Fibroblast of the aortic adventitia (primary cell): Measurements from ENCODE around the gene TNKS1BP1. TPM values are rescaled to one million over a fixed set of nuclear protein-coding genes. Genes with fewer than 3 reads are reported as not detected.

Experiments
- DNase-seq: peaks from one replicate; pipeline ENCODE4 v3.0.0-alpha.2; 2010; ENCODE audit warnings: low read depth
- H3K4me3 ChIP-seq: 2 replicates; pipeline ENCODE4 v1.5.1; 2011; ENCODE audit warnings: low read depth, mild to moderate bottlenecking, control low read depth, low read length, moderate library complexity
- total RNA-seq: library from RNA; depleted of rRNA; stranded (reverse); fragments of >200 nt; gene quantifications from 2 replicates; pipeline ENCODE4 v1.2.3, GENCODE V29; 2012; ENCODE audit warnings: low replicate concordance
- TF ChIP-seq, protein P1 (sequence below): IDR thresholded peaks from 2 replicates; pipeline ENCODE4 v1.5.1; 2011; ENCODE audit warnings: mild to moderate bottlenecking, low read length, control low read depth, inconsistent platforms; ENCODE audit not compliant: insufficient read depth

TNKS1BP1 gene
- total RNA-seq, 1 donor, result 70.0 TPM

DNA sequence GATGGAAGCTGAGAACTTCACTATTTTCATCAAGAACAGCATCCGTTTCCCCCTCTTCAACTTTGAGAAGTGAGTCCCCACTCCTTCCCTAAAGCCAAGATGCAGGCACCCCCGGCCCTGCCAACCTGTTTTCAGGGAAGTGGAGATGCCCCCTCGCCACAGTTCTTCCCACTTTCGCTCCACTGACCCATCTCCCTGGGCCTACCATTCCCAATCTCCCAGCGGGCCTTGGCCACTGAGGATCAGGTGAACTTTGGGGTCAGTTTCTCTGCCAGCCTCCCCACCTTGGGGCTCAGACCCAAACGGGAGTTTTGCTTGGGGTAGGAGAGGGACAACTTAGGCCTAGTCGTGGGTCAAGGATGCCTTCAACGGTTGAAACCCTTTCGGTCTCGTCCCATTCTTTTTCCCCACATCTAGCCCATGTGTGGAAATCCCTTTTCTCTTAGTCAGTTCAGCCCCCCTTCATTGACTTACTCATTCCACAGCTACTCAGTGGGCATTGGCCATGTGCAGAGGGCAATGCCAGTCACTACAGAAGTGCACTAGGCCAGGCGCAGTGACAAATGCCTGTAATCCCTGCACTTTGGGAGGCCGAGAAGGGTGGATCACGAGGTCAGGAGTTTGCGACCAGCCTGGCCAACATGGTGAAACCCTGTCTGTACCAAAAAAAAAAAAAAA, 24.0 kb upstream of the TNKS1BP1 start:
- TF ChIP-seq, protein P1, sequence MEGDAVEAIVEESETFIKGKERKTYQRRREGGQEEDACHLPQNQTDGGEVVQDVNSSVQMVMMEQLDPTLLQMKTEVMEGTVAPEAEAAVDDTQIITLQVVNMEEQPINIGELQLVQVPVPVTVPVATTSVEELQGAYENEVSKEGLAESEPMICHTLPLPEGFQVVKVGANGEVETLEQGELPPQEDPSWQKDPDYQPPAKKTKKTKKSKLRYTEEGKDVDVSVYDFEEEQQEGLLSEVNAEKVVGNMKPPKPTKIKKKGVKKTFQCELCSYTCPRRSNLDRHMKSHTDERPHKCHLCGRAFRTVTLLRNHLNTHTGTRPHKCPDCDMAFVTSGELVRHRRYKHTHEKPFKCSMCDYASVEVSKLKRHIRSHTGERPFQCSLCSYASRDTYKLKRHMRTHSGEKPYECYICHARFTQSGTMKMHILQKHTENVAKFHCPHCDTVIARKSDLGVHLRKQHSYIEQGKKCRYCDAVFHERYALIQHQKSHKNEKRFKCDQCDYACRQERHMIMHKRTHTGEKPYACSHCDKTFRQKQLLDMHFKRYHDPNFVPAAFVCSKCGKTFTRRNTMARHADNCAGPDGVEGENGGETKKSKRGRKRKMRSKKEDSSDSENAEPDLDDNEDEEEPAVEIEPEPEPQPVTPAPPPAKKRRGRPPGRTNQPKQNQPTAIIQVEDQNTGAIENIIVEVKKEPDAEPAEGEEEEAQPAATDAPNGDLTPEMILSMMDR, result no peak
- DNase-seq, result no peak
- no peak overlapping the region for H3K4me3 ChIP-seq

DNA sequence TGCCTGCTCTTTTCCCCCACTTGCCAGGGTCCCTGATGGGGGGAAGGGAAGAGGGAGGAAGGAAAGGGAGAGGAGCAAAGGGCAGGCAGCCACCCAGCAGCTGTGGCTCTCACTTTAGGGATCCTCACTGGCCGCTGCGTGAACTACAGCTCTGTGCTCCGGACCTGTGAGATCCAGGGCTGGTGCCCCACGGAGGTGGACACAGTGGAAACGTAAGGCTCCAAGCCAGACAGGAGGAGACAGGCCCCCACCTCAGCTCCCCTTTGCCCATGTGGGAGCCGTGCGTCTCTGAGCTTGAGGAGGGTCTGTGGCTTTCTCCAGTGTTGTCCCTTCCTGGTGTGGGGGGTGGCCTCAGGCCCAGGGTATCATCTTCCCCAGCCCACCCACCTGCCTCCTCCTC, 23.3 kb upstream of the TNKS1BP1 start:
- no peak for DNase-seq
- TF ChIP-seq, protein P1, result no peak
- no peak overlapping the region for H3K4me3 ChIP-seq

DNA sequence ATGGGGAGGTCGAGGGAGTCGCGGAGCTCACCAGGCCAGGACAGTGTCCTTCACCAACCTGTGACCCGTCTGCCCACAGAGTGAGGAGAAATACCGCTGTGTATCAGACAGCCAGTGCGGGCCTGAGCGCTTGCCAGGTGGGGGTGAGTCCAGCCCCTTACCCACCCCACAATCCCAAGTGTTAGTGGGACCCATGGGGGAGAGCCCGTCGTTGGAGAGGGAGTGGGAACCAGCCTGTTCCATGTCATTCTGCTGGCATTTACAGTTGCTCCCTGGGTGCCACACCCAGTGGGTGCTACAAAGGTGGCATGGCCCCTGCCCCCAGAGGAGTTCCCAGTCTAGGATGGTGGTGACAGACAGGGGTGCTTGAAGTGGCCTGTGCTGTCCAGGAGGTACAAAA, 22.6 kb upstream of the TNKS1BP1 start:
- no peak for DNase-seq
- TF ChIP-seq, protein P1, result no peak
- no peak overlapping the region for H3K4me3 ChIP-seq

DNA sequence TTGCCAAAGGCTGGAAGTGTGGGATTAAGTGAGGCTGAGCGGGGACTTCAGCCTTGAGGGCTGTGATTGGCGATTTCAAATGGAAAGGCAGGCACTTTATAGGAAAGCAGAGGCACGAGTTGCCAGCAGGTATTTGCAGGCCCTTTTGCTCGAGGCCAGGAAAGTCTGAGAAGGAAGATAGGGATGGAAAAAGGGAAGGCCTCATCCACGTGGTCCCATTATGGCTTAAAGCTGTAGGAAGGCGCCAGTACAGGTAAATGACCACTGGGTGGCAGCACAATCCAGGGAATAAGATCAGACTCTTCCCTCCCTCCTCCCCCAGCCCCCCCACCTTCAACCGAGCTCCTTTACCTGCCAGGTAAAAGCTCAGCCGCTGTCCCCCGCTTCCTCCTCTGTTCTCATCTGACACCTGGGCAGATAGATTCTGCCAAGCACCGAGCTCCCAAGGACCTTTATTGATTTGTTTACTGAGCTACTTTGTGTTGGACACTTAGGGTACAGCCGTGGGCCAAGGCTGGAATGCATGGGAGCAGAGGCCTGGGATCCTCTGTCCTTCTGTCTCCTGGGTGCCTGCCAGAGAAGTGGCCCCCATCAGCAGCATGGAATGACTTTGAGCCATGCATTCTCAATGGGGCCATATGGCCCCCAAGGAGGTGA, 20.9 kb upstream of the TNKS1BP1 start:
- DNase-seq, result peak; percentile 77
- H3K4me3 ChIP-seq, result no peak overlapping the region
- TF ChIP-seq, protein P1, result peak; percentile 78

DNA sequence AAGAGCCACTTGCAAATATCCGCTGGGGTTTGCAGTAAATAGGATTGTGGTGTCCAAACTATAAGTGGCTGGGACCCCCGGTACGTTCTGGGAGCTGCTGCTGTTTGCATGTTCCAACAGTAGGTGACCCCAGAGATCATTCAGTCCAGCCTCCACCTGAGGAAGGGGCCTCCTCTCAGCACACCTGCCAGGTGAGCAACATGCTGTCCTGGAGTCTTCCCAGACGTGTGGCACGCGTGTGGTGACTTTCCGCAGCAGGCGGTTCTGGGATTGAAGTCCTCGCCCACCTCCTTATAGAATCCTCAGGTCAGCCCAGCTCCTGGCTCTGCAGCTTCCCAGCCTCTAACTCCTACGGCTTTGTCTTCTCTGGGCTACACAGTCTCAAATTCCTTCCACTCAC, 20.1 kb upstream of the TNKS1BP1 start:
- no peak for DNase-seq
- TF ChIP-seq, protein P1, result no peak
- no peak overlapping the region for H3K4me3 ChIP-seq

DNA sequence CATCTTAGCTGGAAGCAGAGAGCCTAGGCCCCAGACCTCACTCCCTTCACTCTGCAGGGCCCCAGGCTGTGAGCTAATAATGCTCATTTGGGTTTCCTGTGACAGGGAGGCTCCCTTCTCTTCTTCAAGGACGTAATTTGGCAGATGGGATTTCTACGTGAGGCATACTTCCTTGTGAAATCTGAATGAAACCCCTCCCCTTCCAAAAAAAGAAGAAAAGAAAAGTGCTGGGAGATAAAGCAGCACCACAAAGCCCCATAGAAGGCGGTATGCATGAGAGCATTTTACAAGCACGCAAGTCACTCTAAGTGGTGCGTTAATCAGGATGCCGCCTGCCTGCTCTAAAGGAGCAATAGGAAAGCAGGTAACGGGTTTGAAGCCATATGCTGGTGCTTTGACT, 19.1 kb upstream of the TNKS1BP1 start:
- H3K4me3 ChIP-seq, result no peak overlapping the region
- DNase-seq, result no peak

More for the DNA sequence above, 19.1 kb upstream of the TNKS1BP1 start:
- TF ChIP-seq, protein P1, result no peak
